Brain microvascular endothelial cell (primary cell): Measurements from ENCODE around the gene JDP2.

Experiments
- DNase-seq: peaks from one replicate; pipeline ENCODE4 v3.0.0-alpha.2; 2020
- H3K27ac ChIP-seq: fragments of 250-450 bp; sonication (Bioruptor Pico); 2 replicates; pipeline ENCODE4 v1.5.1; 2020; ENCODE audit warnings: mild to moderate bottlenecking, moderate library complexity
- H3K27me3 ChIP-seq: fragments of 250-450 bp; sonication (Bioruptor Pico); replicated peaks from 2 replicates; pipeline ENCODE4 v1.5.1; 2020; ENCODE audit warnings: mild to moderate bottlenecking
- H3K36me3 ChIP-seq: fragments of 250-450 bp; sonication (Bioruptor Pico); replicated peaks from 2 replicates; pipeline ENCODE4 v1.5.1; 2020; ENCODE audit warnings: mild to moderate bottlenecking
- H3K4me3 ChIP-seq: 2 replicates; pipeline ENCODE4 v1.5.1; 2011; ENCODE audit warnings: low read depth, mild to moderate bottlenecking, control low read depth, low read length, moderate library complexity
- in situ Hi-C: cut with HindIII; loops from 2 replicates; pipeline ENCODE4 v1.10.0; 2017; ENCODE audit warnings: low sequenced_read_pairs, low pct_ligation_motif_present
- TF ChIP-seq, protein P1 (sequence below): IDR thresholded peaks from 2 replicates; pipeline ENCODE4 v1.5.1; 2011; ENCODE audit warnings: low read depth, mild to moderate bottlenecking, moderate library complexity, low read length, control low read depth, inconsistent platforms; ENCODE audit errors: missing control alignments

The JDP2 gene

DNA sequence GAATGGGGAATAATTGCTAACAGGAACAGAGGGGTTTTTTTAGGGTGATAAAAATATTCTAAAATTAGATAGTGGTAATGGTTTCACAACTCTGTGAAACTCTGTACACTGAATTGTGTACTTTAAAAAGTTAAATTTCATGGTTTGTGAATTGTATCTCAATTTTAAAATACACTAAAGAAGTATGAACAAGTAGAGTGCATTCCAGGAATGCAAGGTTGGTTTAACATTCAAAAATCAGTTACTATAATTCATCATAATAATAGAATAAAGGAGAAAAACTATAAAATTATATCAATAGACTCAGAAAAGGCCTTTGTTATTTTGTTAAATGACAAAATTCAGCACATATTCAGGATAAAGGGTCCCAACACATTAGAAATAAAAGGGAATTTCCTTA lies 83.4 kb downstream of the JDP2 start:
- H3K27ac ChIP-seq = no peak overlapping the region
- no peaks in the 10 kb centered on the region for H3K36me3 ChIP-seq
- DNase-seq = no peak
- TF ChIP-seq, protein P1, sequence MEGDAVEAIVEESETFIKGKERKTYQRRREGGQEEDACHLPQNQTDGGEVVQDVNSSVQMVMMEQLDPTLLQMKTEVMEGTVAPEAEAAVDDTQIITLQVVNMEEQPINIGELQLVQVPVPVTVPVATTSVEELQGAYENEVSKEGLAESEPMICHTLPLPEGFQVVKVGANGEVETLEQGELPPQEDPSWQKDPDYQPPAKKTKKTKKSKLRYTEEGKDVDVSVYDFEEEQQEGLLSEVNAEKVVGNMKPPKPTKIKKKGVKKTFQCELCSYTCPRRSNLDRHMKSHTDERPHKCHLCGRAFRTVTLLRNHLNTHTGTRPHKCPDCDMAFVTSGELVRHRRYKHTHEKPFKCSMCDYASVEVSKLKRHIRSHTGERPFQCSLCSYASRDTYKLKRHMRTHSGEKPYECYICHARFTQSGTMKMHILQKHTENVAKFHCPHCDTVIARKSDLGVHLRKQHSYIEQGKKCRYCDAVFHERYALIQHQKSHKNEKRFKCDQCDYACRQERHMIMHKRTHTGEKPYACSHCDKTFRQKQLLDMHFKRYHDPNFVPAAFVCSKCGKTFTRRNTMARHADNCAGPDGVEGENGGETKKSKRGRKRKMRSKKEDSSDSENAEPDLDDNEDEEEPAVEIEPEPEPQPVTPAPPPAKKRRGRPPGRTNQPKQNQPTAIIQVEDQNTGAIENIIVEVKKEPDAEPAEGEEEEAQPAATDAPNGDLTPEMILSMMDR = no peak
- H3K4me3 ChIP-seq = no peak overlapping the region
- in situ Hi-C loops = no loop called here
- no peaks in the 10 kb centered on the region for H3K27me3 ChIP-seq

DNA sequence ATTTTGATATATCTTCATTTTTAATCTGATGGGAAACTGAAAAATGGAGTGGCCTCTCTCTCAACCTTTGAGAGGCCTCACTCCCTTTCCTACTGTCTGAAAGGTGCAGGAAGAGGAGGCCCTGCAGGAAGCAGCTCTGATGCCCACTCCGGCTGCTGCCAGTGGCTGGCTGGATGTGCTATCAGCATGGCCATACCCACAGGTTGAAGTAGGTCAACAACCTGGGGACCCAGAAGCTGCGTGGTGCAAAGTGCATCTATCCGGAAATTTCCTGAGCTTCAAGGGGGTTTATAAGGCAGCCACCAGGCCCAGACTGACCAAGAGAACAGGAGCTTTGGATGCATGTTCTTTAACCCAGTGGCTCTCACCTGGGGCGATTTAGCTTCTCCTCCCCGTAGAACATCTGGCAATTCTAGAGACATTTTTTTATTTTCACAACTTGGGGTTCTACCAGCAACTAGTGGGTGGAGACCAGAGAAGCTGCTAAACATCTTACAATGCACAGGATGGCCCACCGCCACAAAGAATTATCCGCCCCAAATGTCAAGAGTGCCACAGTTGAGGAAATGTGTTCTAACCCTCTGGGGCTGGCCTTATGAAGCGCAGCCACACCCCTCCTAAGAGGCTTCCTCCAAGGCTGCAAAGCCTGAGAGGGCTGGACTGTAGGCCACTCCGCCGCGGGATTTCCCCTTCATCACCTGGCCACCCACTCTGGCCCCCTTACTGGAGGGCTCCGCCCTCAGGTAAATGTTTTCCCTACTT lies 86.3 kb downstream of the JDP2 start:
- in situ Hi-C loops = no loop called here
- H3K27ac ChIP-seq = no peak overlapping the region
- H3K4me3 ChIP-seq = no peak overlapping the region
- TF ChIP-seq, protein P1 = no peak
- H3K27me3 ChIP-seq = no peaks in the 10 kb centered on the region
- DNase-seq = no peak
- H3K36me3 ChIP-seq = no peaks in the 10 kb centered on the region

DNA sequence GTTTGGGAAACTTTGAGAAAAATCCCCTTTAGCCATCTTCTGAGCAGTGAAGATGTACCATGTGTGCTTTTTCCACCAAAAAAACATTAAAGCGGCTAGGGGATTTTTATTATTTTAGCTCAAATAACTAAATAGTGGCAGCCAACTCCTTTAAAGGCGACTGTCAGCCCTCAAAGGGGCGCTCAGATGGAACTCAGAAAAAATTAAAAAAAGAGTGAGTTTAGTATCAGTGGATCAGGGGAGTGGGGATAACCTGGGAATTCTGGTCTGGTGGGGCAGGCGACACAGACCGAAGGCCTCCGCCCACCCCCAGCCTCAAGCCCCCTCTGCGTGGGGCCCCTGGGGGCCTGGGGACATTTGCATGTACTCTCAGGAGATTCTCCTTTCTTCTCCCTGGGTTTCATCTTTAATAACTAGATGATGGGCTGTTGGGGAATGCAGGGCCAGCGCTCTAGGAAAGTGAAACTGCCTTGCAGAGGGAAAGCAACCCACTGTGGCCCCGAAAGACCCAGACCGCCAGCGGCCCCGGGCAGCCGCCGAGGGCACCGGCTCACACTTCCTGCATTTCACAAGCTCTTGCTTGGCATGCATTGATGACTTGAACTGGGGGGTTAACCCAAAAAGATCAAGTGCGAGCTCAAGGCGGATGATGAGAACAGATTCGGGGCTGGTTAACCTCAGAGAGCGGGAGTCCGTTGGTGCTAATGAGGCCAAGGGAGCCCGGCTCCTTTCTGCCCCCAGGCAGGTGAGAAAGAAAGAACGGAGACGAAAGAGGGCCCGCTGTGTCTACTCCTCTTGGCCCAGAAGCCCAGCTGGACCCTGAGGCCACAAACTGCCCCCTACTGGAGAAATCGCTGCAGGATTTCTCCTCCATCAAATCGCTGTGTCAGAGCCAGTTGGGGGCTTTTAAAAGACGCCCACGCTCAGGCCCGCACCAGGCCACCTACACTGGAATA lies 87.1 kb downstream of the JDP2 start:
- Histone ChIP-seq H3K27ac (no peak overlapping the region), H3K27me3 (no peaks in the 10 kb centered on the region), H3K36me3 (no peaks in the 10 kb centered on the region), H3K4me3 (peak overlapping the region; percentile 59)
- DNase-seq = no peak
- in situ Hi-C loops = no loop called here
- TF ChIP-seq, protein P1 = peak; percentile 70

DNA sequence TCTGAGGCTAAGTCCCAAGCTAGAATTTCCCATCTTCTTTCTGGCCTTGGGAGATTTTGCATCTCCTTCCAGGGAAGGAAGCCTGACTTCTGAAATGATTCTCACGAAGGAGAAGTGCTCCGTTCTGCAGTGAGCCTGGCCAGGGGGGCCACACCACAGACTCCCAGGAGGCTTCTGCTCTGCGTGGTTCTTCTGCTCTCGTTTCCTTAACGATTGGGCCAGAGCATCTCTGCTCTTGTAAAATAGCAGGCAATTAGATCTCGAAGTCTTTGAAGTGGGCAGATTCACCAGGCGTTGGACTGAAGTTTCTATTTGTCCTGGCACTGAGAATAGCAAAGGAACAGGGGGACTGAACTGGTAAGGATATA lies 87.8 kb downstream of the JDP2 start:
- in situ Hi-C loops = no loop called here
- TF ChIP-seq, protein P1 = no peak
- Histone ChIP-seq H3K27me3 (no peaks in the 10 kb centered on the region), H3K27ac (no peak overlapping the region), H3K4me3 (peak overlapping the region; percentile 59), H3K36me3 (no peaks in the 10 kb centered on the region)
- no peak for DNase-seq

DNA sequence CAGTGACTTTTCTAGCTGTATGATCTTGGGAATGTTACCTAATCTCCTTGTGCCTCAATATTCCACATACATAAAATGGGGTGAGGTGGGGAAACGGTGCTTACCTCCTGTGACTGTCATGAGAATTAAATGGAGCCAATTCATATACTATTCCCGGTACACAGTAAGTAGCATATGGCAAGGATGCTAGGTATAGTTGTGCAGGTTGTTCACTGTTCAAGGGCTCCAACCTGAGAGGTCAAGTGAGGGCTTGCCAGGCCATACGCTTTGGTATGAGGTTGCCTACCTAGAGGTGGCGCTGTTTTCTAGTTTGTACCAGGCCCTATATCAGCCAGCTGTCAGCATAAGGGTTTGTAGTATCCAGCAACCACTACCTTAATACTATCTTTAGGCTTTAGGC lies 90.8 kb downstream of the JDP2 start:
- DNase-seq = no peak
- in situ Hi-C loops = no loop called here
- H3K27me3 ChIP-seq = no peaks in the 10 kb centered on the region
- H3K36me3 ChIP-seq = no peaks in the 10 kb centered on the region
- H3K27ac ChIP-seq = no peak overlapping the region
- no peak overlapping the region for H3K4me3 ChIP-seq
- TF ChIP-seq, protein P1 = peak; percentile 57
